SK-N-SH (cell line): ENCODE results near the gene KRTAP4-12. TPM values are rescaled to one million over a fixed set of nuclear protein-coding genes. Genes with fewer than 3 reads are reported as not detected.

Source experiments
- CTCF ChIA-PET: fragments of 300-600, 350-600 bp; formaldehyde crosslinking; extraction: SDS; loops from one replicate; lab custom pipeline; 2021; lab: Yijun Ruan, JAX
- POLR2A ChIA-PET: fragments of 350-600 bp; sonication (Branson Sonifier 250); formaldehyde crosslinking; extraction: SDS; loops from one replicate; lab custom pipeline; 2020; ENCODE audit warnings: antibody characterized with exemption, inconsistent platforms; lab: Yijun Ruan, JAX
- DNase-seq: peaks from one replicate; pipeline ENCODE4 v3.0.0; 2012
- H2AFZ ChIP-seq: fragments of 200-600 bp; sonication (generic); 2 replicates; pipeline ENCODE4 v1.8.1; 2016; ENCODE audit warnings: antibody characterized with exemption, mild to moderate bottlenecking, low read depth
- H3F3A ChIP-seq: fragments of 200-600 bp; sonication (generic); replicated peaks from 2 replicates; pipeline ENCODE3; 2016; ENCODE audit warnings: antibody characterized with exemption, mild to moderate bottlenecking; ENCODE audit not compliant: insufficient read depth
- H3K27ac ChIP-seq, 2 experiments: fragments of 200-500 bp in 1 of 2; fragments of 200-600 bp in 1 of 2; sonication (Bioruptor generic) in 1 of 2; sonication (generic), shearing (Covaris generic) in 1 of 2; 2 replicates each; pipeline versions ENCODE4 v1.5.1 to v1.6.1; 2014 to 2016; ENCODE audit warnings: low read depth in 2 of 2, inconsistent platforms in 1 of 2, low read length in 1 of 2, mild to moderate bottlenecking in 1 of 2, mixed read lengths in 1 of 2
- H3K27me3 ChIP-seq: fragments of 200-600 bp; sonication (generic), shearing (Covaris generic); 2 replicates; pipeline ENCODE4 v1.6.1; 2016; ENCODE audit warnings: mixed run types; ENCODE audit not compliant: insufficient read depth
- H3K36me3 ChIP-seq, 2 experiments: fragments of 200-500 bp in 1 of 2; fragments of 200-600 bp in 1 of 2; sonication (Bioruptor generic) in 1 of 2; sonication (generic) in 1 of 2; replicated peaks in 1 of 2; 2 replicates each; pipeline versions ENCODE3 to v1.5.1; 2014 to 2016; ENCODE audit warnings: low read length in 1 of 2, mild to moderate bottlenecking in 1 of 2; ENCODE audit not compliant: insufficient read depth in 2 of 2, control insufficient read depth in 1 of 2
- H3K4me1 ChIP-seq, 2 experiments: fragments of 200-500 bp in 1 of 2; fragments of 200-600 bp in 1 of 2; sonication (Bioruptor generic) in 1 of 2; sonication (generic), shearing (Covaris generic) in 1 of 2; 2 replicates each; pipeline versions ENCODE4 v1.5.1 to v1.6.1; 2014 to 2016; ENCODE audit warnings: low read depth in 1 of 2, low read length in 1 of 2, mixed run types in 1 of 2; ENCODE audit not compliant: insufficient read depth in 2 of 2, control insufficient read depth in 1 of 2
- H3K4me2 ChIP-seq: fragments of 200-600 bp; sonication (generic), shearing (Covaris generic); 2 replicates; pipeline ENCODE4 v1.6.1; 2017; ENCODE audit warnings: mixed run types
- H3K4me3 ChIP-seq, 2 experiments: fragments of 200-500 bp in 1 of 2; fragments of 200-600 bp in 1 of 2; sonication (Bioruptor generic) in 1 of 2; sonication (generic), shearing (Covaris generic) in 1 of 2; 2 replicates each; pipeline versions ENCODE4 v1.5.1 to v1.8.1; 2014 to 2016; ENCODE audit warnings: low read depth in 2 of 2, inconsistent platforms in 1 of 2, low read length in 1 of 2, mild to moderate bottlenecking in 1 of 2, mixed read lengths in 1 of 2, moderate library complexity in 1 of 2
- H3K79me2 ChIP-seq: fragments of 200-600 bp; sonication (generic); 2 replicates; pipeline ENCODE4 v1.8.1; 2017; ENCODE audit warnings: mild to moderate bottlenecking; ENCODE audit not compliant: insufficient read depth
- H3K9ac ChIP-seq: fragments of 200-600 bp; sonication (generic); 2 replicates; pipeline ENCODE4 v1.6.1; 2017; ENCODE audit warnings: mixed run types
- H3K9me2 ChIP-seq: fragments of 200-600 bp; sonication (generic); 2 replicates; pipeline ENCODE4 v1.6.1; 2017; ENCODE audit warnings: mixed run types
- H3K9me3 ChIP-seq: fragments of 200-600 bp; sonication (generic); 2 replicates; pipeline ENCODE4 v1.6.1; 2017; ENCODE audit warnings: mixed run types, mild to moderate bottlenecking, moderate library complexity
- H4K20me1 ChIP-seq: fragments of 200-600 bp; sonication (generic); 2 replicates; pipeline ENCODE4 v1.6.1; 2017; ENCODE audit warnings: mild to moderate bottlenecking, mixed run types; ENCODE audit not compliant: insufficient read depth
- CTCF ChIP-seq: fragments of 200-600 bp; sonication (generic); IDR thresholded peaks from 2 replicates; pipeline ENCODE4 v1.6.1; 2017; ENCODE audit warnings: antibody characterized with exemption, mild to moderate bottlenecking, moderate library complexity
- EP300 ChIP-seq, 2 experiments: IDR thresholded peaks; 2 replicates each; pipeline versions ENCODE4 v1.4.0 to v1.6.1; 2012; ENCODE audit warnings: borderline replicate concordance in 1 of 2, low read depth in 1 of 2, low read length in 1 of 2
- GABPA ChIP-seq: IDR thresholded peaks from 2 replicates; pipeline ENCODE4 v1.4.0; 2012; ENCODE audit warnings: low read depth, mild to moderate bottlenecking
- MXI1 ChIP-seq: IDR thresholded peaks from 2 replicates; pipeline ENCODE4 v1.6.1; 2012; ENCODE audit warnings: mild to moderate bottlenecking, low read depth, low read length, improper control_type of control experiment
- NFIC ChIP-seq: IDR thresholded peaks from 2 replicates; pipeline ENCODE4 v1.4.0; 2012; ENCODE audit warnings: borderline replicate concordance
- RFX5 ChIP-seq: IDR thresholded peaks from 2 replicates; pipeline ENCODE4 v1.6.1; 2012; ENCODE audit warnings: mild to moderate bottlenecking, improper control_type of control experiment, low read length
- SIN3A ChIP-seq: IDR thresholded peaks from 2 replicates; pipeline ENCODE4 v1.6.1; 2012; ENCODE audit warnings: low read depth, mild to moderate bottlenecking, low read length, moderate library complexity, borderline replicate concordance
- TAF1 ChIP-seq: IDR thresholded peaks from 2 replicates; pipeline ENCODE4 v1.6.1; 2012; ENCODE audit warnings: low read depth, mild to moderate bottlenecking, low read length, moderate library complexity, borderline replicate concordance
- WGBS: methylation state at CpG from one replicate; pipeline ENCODE4 v1.1.6; 2017; ENCODE audit warnings: low lambda C conversion rate; 5-methylcytosine and 5-hydroxymethylcytosine counted together
- polyA plus RNA-seq, 3 experiments: library from polyadenylated mRNA; depleted of rRNA; stranded (reverse); fragments of >200 nt; gene quantifications; 2 replicates each; pipeline ENCODE4 v1.2.3, GENCODE V29; 2012

KRTAP4-12 gene
- polyA plus RNA-seq, 1 of the 3 experiments (the other 2 are of a cell fraction): not detected

DNA sequence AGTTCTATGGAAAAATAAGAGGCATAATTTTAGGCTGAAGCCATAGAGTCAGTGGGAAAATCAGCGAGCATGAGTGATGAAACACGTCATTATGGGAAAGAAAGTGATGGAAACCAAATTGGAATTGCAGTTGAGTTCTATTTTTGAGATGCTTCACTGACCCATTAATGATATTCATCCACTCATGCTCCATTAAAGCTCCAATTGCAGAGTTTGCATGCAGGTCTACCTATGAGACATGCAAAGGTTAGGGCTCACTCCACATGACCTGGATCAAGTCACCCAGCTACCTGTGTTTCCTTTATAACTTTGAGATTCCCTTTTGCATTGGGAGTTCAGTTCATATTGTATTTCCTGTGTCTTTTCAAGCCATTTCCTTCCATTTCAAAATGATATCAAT, 50.3 kb downstream of the KRTAP4-12 start:
- no peaks in the 10 kb centered on the region; the same call in 1 of the 2 replicates for H3K9me2 ChIP-seq
- no peaks in the 10 kb centered on the region for H3K4me1 ChIP-seq
- H3K9ac ChIP-seq: no peak overlapping the region
- no peaks in the 10 kb centered on the region for H3F3A ChIP-seq
- no peaks in the 10 kb centered on the region for H3K36me3 ChIP-seq
- H4K20me1 ChIP-seq: no peaks in the 10 kb centered on the region
- H3K79me2 ChIP-seq: no peaks in the 10 kb centered on the region
- H3K4me3 ChIP-seq: no peak overlapping the region
- H2AFZ ChIP-seq: no peak overlapping the region
- TF ChIP-seq GABPA: no peak
- no peak for TF ChIP-seq CTCF
- TF ChIP-seq TAF1: no peak
- no peak for TF ChIP-seq EP300 (IDR thresholded peaks at IDR 0.05; ENCODE audit: borderline replicate concordance in 1 of 2, low read depth in 1 of 2, low read length in 1 of 2)
- TF ChIP-seq SIN3A: no peak
- TF ChIP-seq MXI1: no peak
- no peak for TF ChIP-seq RFX5
- no peak for TF ChIP-seq NFIC
- H3K27me3 ChIP-seq: no peaks in the 10 kb centered on the region
- H3K9me3 ChIP-seq: no peaks in the 10 kb centered on the region
- no peak for DNase-seq
- CTCF ChIA-PET: interaction anchor here (2.1 kb wide), 1 partner anchor 475 kb away, joined by 6 read pairs; no protein-coding TSS in a partner anchor
- 29% methylated on average over 2 of the region's 2 CpGs for WGBS
- no peak overlapping the region for H3K27ac ChIP-seq
- POLR2A ChIA-PET: no interaction called here
- no peak overlapping the region for H3K4me2 ChIP-seq

Other genes with a start within 250 kb of the KRTAP4-12 start
- gene KRT20, start 238.9 kb downstream of the KRTAP4-12 start, polyA plus RNA-seq (2012; rRNA removed): not detected in 2 replicates
- not detected in 2 replicates for gene KRT23, start 186.5 kb downstream of the KRTAP4-12 start, polyA plus RNA-seq (2012; rRNA removed)
- not detected in 2 replicates for gene KRT39, start 157.2 kb downstream of the KRTAP4-12 start, polyA plus RNA-seq (2012; rRNA removed)
- not detected in 2 replicates for gene KRT40, start 139.9 kb downstream of the KRTAP4-12 start, polyA plus RNA-seq (2012; rRNA removed)
- gene KRTAP3-3, start 130.0 kb downstream of the KRTAP4-12 start, polyA plus RNA-seq (2012; rRNA removed): not detected in 2 replicates
- not detected in 2 replicates for gene KRTAP3-2, start 124.3 kb downstream of the KRTAP4-12 start, polyA plus RNA-seq (2012; rRNA removed)
- not detected in 2 replicates for gene KRTAP3-1, start 115.1 kb downstream of the KRTAP4-12 start, polyA plus RNA-seq (2012; rRNA removed)
- not detected in 2 replicates for gene KRTAP1-5, start 97.0 kb downstream of the KRTAP4-12 start, polyA plus RNA-seq (2012; rRNA removed)
- gene KRTAP1-4, start 94.0 kb downstream of the KRTAP4-12 start, polyA plus RNA-seq (2012; rRNA removed): not detected in 2 replicates
- gene KRTAP1-3, start 89.3 kb downstream of the KRTAP4-12 start, polyA plus RNA-seq (2012; rRNA removed): not detected in 2 replicates
- not detected in 2 replicates for gene KRTAP1-1, start 82.7 kb downstream of the KRTAP4-12 start, polyA plus RNA-seq (2012; rRNA removed)
- gene KRTAP2-1, start 76.9 kb downstream of the KRTAP4-12 start, polyA plus RNA-seq (2012; rRNA removed): not detected in 2 replicates
- gene KRTAP2-2, start 69.0 kb downstream of the KRTAP4-12 start, polyA plus RNA-seq (2012; rRNA removed): not detected in 2 replicates
- gene KRTAP2-3, start 64.1 kb downstream of the KRTAP4-12 start, polyA plus RNA-seq (2012; rRNA removed): 0.36 and 0.39 TPM in 2 replicates
- gene KRTAP2-4, start 58.3 kb downstream of the KRTAP4-12 start, polyA plus RNA-seq (2012; rRNA removed): not detected in 2 replicates
- gene KRTAP4-7, start 40.0 kb downstream of the KRTAP4-12 start, polyA plus RNA-seq (2012; rRNA removed): not detected in 2 replicates
- not detected in 2 replicates for gene KRTAP4-8, start 26.0 kb downstream of the KRTAP4-12 start, polyA plus RNA-seq (2012; rRNA removed)
- not detected in 2 replicates for gene KRTAP4-16, start 22.0 kb downstream of the KRTAP4-12 start, polyA plus RNA-seq (2012; rRNA removed)
- not detected in 2 replicates for gene KRTAP4-9, start 18.8 kb downstream of the KRTAP4-12 start, polyA plus RNA-seq (2012; rRNA removed)
- not detected in 2 replicates for gene KRTAP4-11, start 5.8 kb downstream of the KRTAP4-12 start, polyA plus RNA-seq (2012; rRNA removed)
- gene KRTAP4-6, start 16.4 kb upstream of the KRTAP4-12 start, polyA plus RNA-seq (2012; rRNA removed): not detected in 2 replicates
- gene KRTAP4-5, start 25.6 kb upstream of the KRTAP4-12 start, polyA plus RNA-seq (2012; rRNA removed): not detected in 2 replicates
- not detected in 2 replicates for gene KRTAP4-4, start 36.6 kb upstream of the KRTAP4-12 start, polyA plus RNA-seq (2012; rRNA removed)
- gene KRTAP4-3, start 44.0 kb upstream of the KRTAP4-12 start, polyA plus RNA-seq (2012; rRNA removed): not detected in 2 replicates
- gene KRTAP4-2, start 54.0 kb upstream of the KRTAP4-12 start, polyA plus RNA-seq (2012; rRNA removed): not detected in 2 replicates
- not detected in 2 replicates for gene KRTAP4-1, start 60.7 kb upstream of the KRTAP4-12 start, polyA plus RNA-seq (2012; rRNA removed)
- gene KRTAP9-1, start 65.7 kb upstream of the KRTAP4-12 start, polyA plus RNA-seq (2012; rRNA removed): not detected in 2 replicates
- not detected in 2 replicates for gene KRTAP9-2, start 102.5 kb upstream of the KRTAP4-12 start, polyA plus RNA-seq (2012; rRNA removed)
- gene KRTAP9-3, start 108.3 kb upstream of the KRTAP4-12 start, polyA plus RNA-seq (2012; rRNA removed): not detected in 2 replicates
- not detected in 2 replicates for gene KRTAP9-8, start 113.8 kb upstream of the KRTAP4-12 start, polyA plus RNA-seq (2012; rRNA removed)
- gene KRTAP9-4, start 125.5 kb upstream of the KRTAP4-12 start, polyA plus RNA-seq (2012; rRNA removed): not detected in 2 replicates
- not detected in 2 replicates for gene KRTAP9-9, start 131.2 kb upstream of the KRTAP4-12 start, polyA plus RNA-seq (2012; rRNA removed)
- gene KRTAP9-6, start 141.2 kb upstream of the KRTAP4-12 start, polyA plus RNA-seq (2012; rRNA removed): not detected in 2 replicates
- gene KRTAP9-7, start 151.5 kb upstream of the KRTAP4-12 start, polyA plus RNA-seq (2012; rRNA removed): not detected in 2 replicates
- gene KRTAP29-1, start 178.7 kb upstream of the KRTAP4-12 start, polyA plus RNA-seq (2012; rRNA removed): not detected in 2 replicates
- not detected in 2 replicates for gene KRTAP16-1, start 185.1 kb upstream of the KRTAP4-12 start, polyA plus RNA-seq (2012; rRNA removed)
- not detected in 2 replicates for gene KRTAP17-1, start 191.5 kb upstream of the KRTAP4-12 start, polyA plus RNA-seq (2012; rRNA removed)
- not detected in 2 replicates for gene KRT33A, start 226.6 kb upstream of the KRTAP4-12 start, polyA plus RNA-seq (2012; rRNA removed)
- gene KRT33B, start 245.6 kb upstream of the KRTAP4-12 start, polyA plus RNA-seq (2012; rRNA removed): 0.08 TPM in 1 of 2 replicates, not detected in the other